Pericardium fibroblast (primary cell): Measurements from ENCODE around the gene PRPS2. TPM values are rescaled to one million over a fixed set of nuclear protein-coding genes. Genes with fewer than 3 reads are reported as not detected.

Experiments used
- total RNA-seq: library from RNA; depleted of rRNA; stranded (reverse); fragments of >200 nt; gene quantifications from 2 replicates; pipeline ENCODE4 v1.2.3, GENCODE V29; 2015

PRPS2 gene
- 18.0 and 64.5 TPM in 2 replicates for total RNA-seq

GRCh38 chrX:12791257-12792228 lies at the start of gene PRPS2:
Gene PRPS2 (plus strand): TSS chrX:12791412. CDS start chrX:12791498, 86 bp downstream.

GRCh38 chrX:12866451-12867377 lies 75.5 kb downstream of the PRPS2 start, which contains the start of gene TLR7:
Gene TLR7 (plus strand): TSS chrX:12867072. CDS start chrX:12867579, 507 bp downstream.

Other genes with a start within 250 kb of the PRPS2 start
- gene TLR7, start 75.7 kb downstream of the PRPS2 start, total RNA-seq = not detected in 2 replicates
- gene TLR8, start 115.2 kb downstream of the PRPS2 start, total RNA-seq = not detected in 2 replicates
- 2,709 and 3,890 TPM in 2 replicates for gene TMSB4X, start 183.7 kb downstream of the PRPS2 start, total RNA-seq